Measurements from ENCODE around the gene OR4N2. TPM values are rescaled to one million over a fixed set of nuclear protein-coding genes. Genes with fewer than 3 reads are reported as not detected.
"Not testable (repeated sequence)": the region's sequence is repeated elsewhere in the genome, so short reads cannot be mapped to it uniquely, and the experiment has no call there.

OR4N2 gene
- total RNA-seq, 6 donors from 2014 or later: not detected

- DNase-seq: no peak
- no peaks in the 10 kb centered on the region for H3K4me1 ChIP-seq
- no peaks in the 10 kb centered on the region for H3K9me3 ChIP-seq
- H3K27me3 ChIP-seq: no peaks in the 10 kb centered on the region
- no peaks in the 10 kb centered on the region for H3K36me3 ChIP-seq
- no peak for ATAC-seq (ENCODE audit: low FRiP score in 2 of 2)
- no peak overlapping the region for H3K27ac ChIP-seq
- TF ChIP-seq CTCF (IDR thresholded peaks at IDR 0.05): no peak
- TF ChIP-seq POLR2AphosphoS5 (IDR thresholded peaks at IDR 0.05): no peak
- TF ChIP-seq EP300 (IDR thresholded peaks at IDR 0.05): no peak
- TF ChIP-seq POLR2A (IDR thresholded peaks at IDR 0.05): no peak
- no peak overlapping the region for H3K4me3 ChIP-seq
Measured at GRCh38 chr14:19851365-19851764, 47.8 kb downstream of the OR4N2 start.

GRCh38 chr14:19866061-19866669, 62.6 kb downstream of the OR4N2 start:
- H3K27me3 ChIP-seq; H3K27ac ChIP-seq; ATAC-seq (ENCODE audit: low FRiP score in 2 of 2); H3K36me3 ChIP-seq; H3K4me1 ChIP-seq; H3K4me3 ChIP-seq: not testable (repeated sequence)
- H3K9me3 ChIP-seq: peaks cover 0 to 13% (median 2%) of the 10 kb centered on the region in 4 donors
- peak in 1 of 2 donors; percentile 80 for DNase-seq
- 91 to 94% methylated on average over 27 to 33 of the region's 39 CpGs for whole genome bisulfite sequencing, 2 donors

- H3K4me1 ChIP-seq: no peaks in the 10 kb centered on the region
- H3K27me3 ChIP-seq: no peaks in the 10 kb centered on the region
- H3K9me3 ChIP-seq: no peaks in the 10 kb centered on the region
- DNase-seq (no peak), ATAC-seq (ENCODE audit: low FRiP score in 2 of 2) (peak; percentile 9 to 39)
- H3K27ac ChIP-seq: no peak overlapping the region
- no peak for TF ChIP-seq POLR2AphosphoS5 (IDR thresholded peaks at IDR 0.05)
- no peak for TF ChIP-seq CTCF (IDR thresholded peaks at IDR 0.05)
- TF ChIP-seq POLR2A (IDR thresholded peaks at IDR 0.05): no peak
- TF ChIP-seq EP300 (IDR thresholded peaks at IDR 0.05): no peak
- no peaks in the 10 kb centered on the region for H3K36me3 ChIP-seq
- 25 to 36% methylated on average over 6 of the region's 6 CpGs for WGBS, 2 donors
- H3K4me3 ChIP-seq: no peak overlapping the region
Measured at GRCh38 chr14:19873178-19873577, 69.6 kb downstream of the OR4N2 start.

- Histone ChIP-seq H3K27ac (no peak within 1 kb of the TSS), H3K36me3 (no peaks in the 10 kb centered on the region), H3K9me3 (no peaks in the 10 kb centered on the region), H3K4me1 (no peaks in the 10 kb centered on the region), H3K4me3 (no peak within 1 kb of the TSS), H3K27me3 (no peaks in the 10 kb centered on the region)
- 53 to 64% methylated on average over 2 of the region's 2 CpGs for WGBS, 2 donors
- TF ChIP-seq POLR2A (IDR thresholded peaks at IDR 0.05) (no peak), CTCF (IDR thresholded peaks at IDR 0.05) (no peak), POLR2AphosphoS5 (IDR thresholded peaks at IDR 0.05) (no peak), EP300 (IDR thresholded peaks at IDR 0.05) (no peak)
- DNase-seq: no peak
- ATAC-seq (ENCODE audit: low FRiP score in 2 of 2): no peak
Measured at GRCh38 chr14:19874842-19875241, 71.3 kb downstream of the OR4N2 start, which contains the start of gene OR4K2. OR4K2 (plus strand) TSS chr14:19875142; CDS start chr14:19876268, 1,126 bp downstream.

GRCh38 chr14:19878029-19878642, 74.6 kb downstream of the OR4N2 start:
- Histone ChIP-seq H3K4me3 (no peak overlapping the region), H3K27ac (no peak overlapping the region), H3K27me3 (no peaks in the 10 kb centered on the region), H3K36me3 (no peaks in the 10 kb centered on the region), H3K9me3 (no peaks in the 10 kb centered on the region), H3K4me1 (no peaks in the 10 kb centered on the region)
- no peak for DNase-seq
- ATAC-seq (ENCODE audit: low FRiP score in 2 of 2): no peak
- TF ChIP-seq POLR2A (IDR thresholded peaks at IDR 0.05) (no peak), CTCF (IDR thresholded peaks at IDR 0.05) (peak in 4 of 6 experiments; percentile 22 to 60 (median 31))

Other genes with a start within 250 kb of the OR4N2 start
- not detected for gene OR11H2, start 89.9 kb upstream of the OR4N2 start, total RNA-seq
- gene OR4Q3, start 60.2 kb upstream of the OR4N2 start, total RNA-seq: not detected
- not detected for gene OR4M1, start 30.3 kb upstream of the OR4N2 start, total RNA-seq
- not detected for gene OR4K2, start 71.4 kb downstream of the OR4N2 start, total RNA-seq
- gene OR4K5, start 116.8 kb downstream of the OR4N2 start, total RNA-seq: not detected
- not detected for gene OR4K1, start 127.1 kb downstream of the OR4N2 start, total RNA-seq
- not detected for gene OR4K15, start 171.8 kb downstream of the OR4N2 start, total RNA-seq
- gene OR4Q2, start 198.4 kb downstream of the OR4N2 start, total RNA-seq: not detected
- not detected for gene OR4K14, start 215.5 kb downstream of the OR4N2 start, total RNA-seq
- gene OR4K13, start 232.3 kb downstream of the OR4N2 start, total RNA-seq: not detected

Data from upper lobe of left lung (tissue), 6 donors.